Measurements from ENCODE around the gene FAM171A1. TPM values are rescaled to one million over a fixed set of nuclear protein-coding genes. Genes with fewer than 3 reads are reported as not detected.

Gene FAM171A1
- total RNA-seq, 1 donor from 2014 or later = 86.1 TPM

GRCh38 chr10:15168786-15169554 is 202.1 kb downstream of the FAM171A1 start:
- H3K27ac Mint-ChIP-seq = no peak overlapping the region

GRCh38 chr10:15168291-15168785 is 202.8 kb downstream of the FAM171A1 start, which contains the start of gene NMT2:
NMT2 (minus strand) TSS chr10:15168693; CDS start chr10:15168612, 81 bp downstream.
- peak; percentile 75 for DNase-seq (ENCODE audit: low spot score, unreplicated experiment)
- no peaks in the 10 kb centered on the region for H3K9me3 Mint-ChIP-seq (ENCODE audit: low read depth)
- peaks cover 23% of the 10 kb centered on the region for H3K4me1 Mint-ChIP-seq (ENCODE audit: low read depth)
- H3K27ac Mint-ChIP-seq = peak within 1 kb of the TSS; percentile 96
- H3K4me3 Mint-ChIP-seq (ENCODE audit: low read depth) = peak within 1 kb of the TSS; percentile 87
- H3K36me3 Mint-ChIP-seq (ENCODE audit: insufficient read depth) = peaks cover 2% of the 10 kb centered on the region
- TF ChIP-seq, protein P1, sequence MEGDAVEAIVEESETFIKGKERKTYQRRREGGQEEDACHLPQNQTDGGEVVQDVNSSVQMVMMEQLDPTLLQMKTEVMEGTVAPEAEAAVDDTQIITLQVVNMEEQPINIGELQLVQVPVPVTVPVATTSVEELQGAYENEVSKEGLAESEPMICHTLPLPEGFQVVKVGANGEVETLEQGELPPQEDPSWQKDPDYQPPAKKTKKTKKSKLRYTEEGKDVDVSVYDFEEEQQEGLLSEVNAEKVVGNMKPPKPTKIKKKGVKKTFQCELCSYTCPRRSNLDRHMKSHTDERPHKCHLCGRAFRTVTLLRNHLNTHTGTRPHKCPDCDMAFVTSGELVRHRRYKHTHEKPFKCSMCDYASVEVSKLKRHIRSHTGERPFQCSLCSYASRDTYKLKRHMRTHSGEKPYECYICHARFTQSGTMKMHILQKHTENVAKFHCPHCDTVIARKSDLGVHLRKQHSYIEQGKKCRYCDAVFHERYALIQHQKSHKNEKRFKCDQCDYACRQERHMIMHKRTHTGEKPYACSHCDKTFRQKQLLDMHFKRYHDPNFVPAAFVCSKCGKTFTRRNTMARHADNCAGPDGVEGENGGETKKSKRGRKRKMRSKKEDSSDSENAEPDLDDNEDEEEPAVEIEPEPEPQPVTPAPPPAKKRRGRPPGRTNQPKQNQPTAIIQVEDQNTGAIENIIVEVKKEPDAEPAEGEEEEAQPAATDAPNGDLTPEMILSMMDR (IDR thresholded peaks at IDR 0.05; ENCODE audit: unreplicated experiment) = peak; percentile 42
- H3K27me3 Mint-ChIP-seq = no peaks in the 10 kb centered on the region

More at GRCh38 chr10:15168786-15169554, 202.1 kb downstream of the FAM171A1 start:
- no peaks in the 10 kb centered on the region for H3K9me3 Mint-ChIP-seq (ENCODE audit: low read depth)
- no peak overlapping the region for H3K4me3 Mint-ChIP-seq (ENCODE audit: low read depth)
- H3K36me3 Mint-ChIP-seq (ENCODE audit: insufficient read depth) = peaks cover 2% of the 10 kb centered on the region
- TF ChIP-seq, protein P1 (IDR thresholded peaks at IDR 0.05; ENCODE audit: unreplicated experiment) = no peak
- H3K4me1 Mint-ChIP-seq (ENCODE audit: low read depth) = peaks cover 23% of the 10 kb centered on the region
- no peaks in the 10 kb centered on the region for H3K27me3 Mint-ChIP-seq
- peak; percentile 94 for DNase-seq (ENCODE audit: low spot score, unreplicated experiment)

DNA sequence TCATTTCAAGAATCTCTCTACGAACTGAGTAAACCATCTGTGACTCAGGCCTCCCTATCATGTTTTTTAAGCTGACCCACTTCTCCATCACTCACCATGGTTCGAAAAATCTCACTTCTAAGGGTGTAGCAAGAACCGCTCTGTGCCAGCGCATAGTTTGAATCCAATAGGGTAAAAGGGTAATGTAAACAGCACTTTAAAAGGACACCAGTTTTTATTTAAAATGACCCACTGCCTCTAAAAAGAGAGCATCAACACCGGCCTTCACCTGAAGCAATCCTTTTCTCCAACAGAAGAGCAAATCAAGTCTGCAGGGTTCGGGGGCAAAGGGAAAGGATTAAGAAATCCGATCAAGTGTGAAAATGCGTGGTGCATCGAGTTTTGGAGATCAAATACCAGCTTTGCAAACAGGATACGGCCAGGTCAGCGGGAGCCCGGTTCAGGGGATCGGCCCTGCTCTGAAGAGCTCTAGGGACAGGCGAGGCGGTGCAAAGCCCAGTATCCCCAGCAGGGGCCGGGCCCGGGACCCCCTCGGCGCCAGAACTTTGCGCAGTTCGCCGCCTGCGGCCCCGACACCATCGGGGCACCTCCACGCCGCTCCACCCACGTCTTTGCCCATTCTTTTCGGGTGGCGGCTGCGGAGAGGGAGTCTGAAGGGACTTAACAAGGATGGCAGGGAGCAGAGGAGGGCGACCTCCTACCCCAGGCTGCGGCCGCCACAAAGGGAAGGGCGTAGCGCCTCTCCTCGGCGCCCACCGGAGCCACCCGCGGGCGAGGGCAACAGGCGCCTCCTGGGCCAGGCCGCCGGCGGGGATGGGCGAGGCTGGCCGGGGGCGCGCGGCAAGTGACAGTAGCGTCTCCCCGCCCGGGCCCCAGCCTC is 203.4 kb downstream of the FAM171A1 start:
- peaks cover 23% of the 10 kb centered on the region for H3K4me1 Mint-ChIP-seq (ENCODE audit: low read depth)
- H3K9me3 Mint-ChIP-seq (ENCODE audit: low read depth) = no peaks in the 10 kb centered on the region
- peak; percentile 61 for DNase-seq (ENCODE audit: low spot score, unreplicated experiment)
- no peaks in the 10 kb centered on the region for H3K27me3 Mint-ChIP-seq
- peak overlapping the region; percentile 94 for H3K27ac Mint-ChIP-seq
- H3K36me3 Mint-ChIP-seq (ENCODE audit: insufficient read depth) = peaks cover 2% of the 10 kb centered on the region
- TF ChIP-seq, protein P1 (IDR thresholded peaks at IDR 0.05; ENCODE audit: unreplicated experiment) = peak; percentile 64
- peak overlapping the region; percentile 87 for H3K4me3 Mint-ChIP-seq (ENCODE audit: low read depth)

GRCh38 chr10:15166325-15166724 is 204.8 kb downstream of the FAM171A1 start:
- Mint-ChIP-seq H3K4me1 (ENCODE audit: low read depth) (peaks cover 23% of the 10 kb centered on the region), H3K4me3 (ENCODE audit: low read depth) (peak overlapping the region; percentile 87), H3K36me3 (ENCODE audit: insufficient read depth) (peaks cover 2% of the 10 kb centered on the region), H3K9me3 (ENCODE audit: low read depth) (no peaks in the 10 kb centered on the region), H3K27ac (peak overlapping the region; percentile 89), H3K27me3 (no peaks in the 10 kb centered on the region)
- TF ChIP-seq, protein P1 (IDR thresholded peaks at IDR 0.05; ENCODE audit: unreplicated experiment) = no peak
- DNase-seq (ENCODE audit: low spot score, unreplicated experiment) = no peak

DNA sequence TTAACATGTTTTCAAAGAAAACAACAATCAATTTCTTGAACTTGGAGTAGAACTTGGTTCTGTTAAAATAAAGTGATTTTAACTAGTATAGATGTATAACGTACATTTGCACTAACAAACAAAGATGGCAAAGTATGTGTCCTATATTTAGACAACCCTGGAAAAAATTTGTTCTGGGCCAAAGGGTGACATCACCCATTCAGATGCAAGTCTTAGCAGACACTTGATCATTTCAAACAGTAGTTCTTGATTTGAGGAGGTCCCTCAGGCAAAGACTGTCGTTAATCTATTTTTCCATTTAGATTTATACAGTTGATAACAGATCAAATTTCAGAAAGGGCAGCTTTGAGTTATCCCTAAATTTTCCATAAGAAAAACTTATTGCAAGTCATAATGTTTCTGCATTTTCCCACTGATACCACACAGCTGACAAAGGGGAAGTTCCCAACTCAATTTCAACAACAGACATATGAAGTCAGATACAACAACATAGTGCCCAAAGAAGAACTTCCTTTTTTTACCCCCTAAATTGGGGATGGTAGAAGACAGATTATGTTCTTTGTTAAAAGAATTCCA is 207.7 kb downstream of the FAM171A1 start:
- H3K9me3 Mint-ChIP-seq (ENCODE audit: low read depth) = no peaks in the 10 kb centered on the region
- no peak overlapping the region for H3K4me3 Mint-ChIP-seq (ENCODE audit: low read depth)
- peaks cover 22% of the 10 kb centered on the region for H3K4me1 Mint-ChIP-seq (ENCODE audit: low read depth)
- H3K27me3 Mint-ChIP-seq = no peaks in the 10 kb centered on the region
- no peak for DNase-seq (ENCODE audit: low spot score, unreplicated experiment)
- H3K36me3 Mint-ChIP-seq (ENCODE audit: insufficient read depth) = peaks cover 2% of the 10 kb centered on the region
- TF ChIP-seq, protein P1 (IDR thresholded peaks at IDR 0.05; ENCODE audit: unreplicated experiment) = no peak
- no peak overlapping the region for H3K27ac Mint-ChIP-seq
